HepG2 (cell line): Measurements from ENCODE around the gene AFTPH. TPM values are rescaled to one million over a fixed set of nuclear protein-coding genes. Genes with fewer than 3 reads are reported as not detected.

Experiments
- ATAC-seq: fragments of 200-7000 bp; cut with Tn5 transposase; 3 replicates; pipeline ENCODE4 v1.9.1; 2020; ENCODE audit warnings: mild to moderate bottlenecking, moderate library complexity
- BruUV-seq: library from RNA; stranded (reverse); fragments of 400-500 nt; replicated peaks from 2 replicates; lab custom pipeline; 2021; lab: Mats Ljungman, UMichigan
- CTCF ChIA-PET: fragments of 300-600 bp; formaldehyde crosslinking; extraction: SDS; loops from one replicate; lab custom pipeline; 2021; ENCODE audit warnings: low total read pairs, inconsistent platforms, low intra/inter-chr PET ratio; lab: Yijun Ruan, JAX
- POLR2A ChIA-PET: fragments of 350-600 bp; sonication (Branson Sonifier 250); formaldehyde crosslinking; loops from one replicate; lab custom pipeline; 2020; ENCODE audit warnings: antibody characterized with exemption, inconsistent platforms; lab: Yijun Ruan, JAX
- DNase-seq: peaks from one replicate; pipeline ENCODE4 v3.0.0-alpha.2; 2015; ENCODE audit warnings: low spot score
- FAIRE-seq: peaks from 3 replicates; lab custom pipeline; 2011; peaks lifted over from hg19 to GRCh38; lab: Jason Lieb, UNC
- H2AFZ ChIP-seq: one replicate; pipeline ENCODE4 v1.6.1; 2011; ENCODE audit warnings: low read length, inconsistent platforms
- H3K27ac ChIP-seq: fragments of 300-600 bp; 3 replicates; pipeline ENCODE4 v1.8.0; 2011; ENCODE audit warnings: mixed run types, mild to moderate bottlenecking, mixed read lengths, low read length, inconsistent platforms; ENCODE audit not compliant: insufficient read depth; ENCODE audit errors: extremely low read length
- H3K27me3 ChIP-seq, 2 experiments: fragments of 200-600 bp in 1 of 2; 2 replicates in 1 of 2; 3 replicates in 1 of 2; pipeline versions ENCODE4 v1.6.0 to v1.8.0; 2011; ENCODE audit warnings: low read length in 2 of 2, mild to moderate bottlenecking in 2 of 2, moderate library complexity in 2 of 2, inconsistent platforms in 1 of 2; ENCODE audit not compliant: insufficient read depth in 2 of 2, control insufficient read depth in 1 of 2
- H3K36me3 ChIP-seq, 2 experiments: fragments of 200-600 bp in 1 of 2; replicated peaks in 1 of 2; 2 replicates in 1 of 2; 3 replicates in 1 of 2; pipeline versions ENCODE4 v1.5.1 to v1.8.0; 2011; ENCODE audit warnings: low read length in 2 of 2, inconsistent platforms in 1 of 2; ENCODE audit not compliant: insufficient read depth in 2 of 2, control insufficient read depth in 1 of 2
- H3K4me1 ChIP-seq: 2 replicates; pipeline ENCODE4 v1.5.1; 2012; ENCODE audit warnings: low read length, inconsistent platforms; ENCODE audit not compliant: insufficient read depth
- H3K4me2 ChIP-seq: 2 replicates; pipeline ENCODE4 v1.6.0; 2011; ENCODE audit warnings: low read depth, low read length, inconsistent platforms
- H3K4me3 ChIP-seq, 3 experiments: fragments of 200-600 bp in 1 of 3; sonication (generic), shearing (Covaris generic) in 1 of 3; replicated peaks in 1 of 3; 2 replicates each; pipeline ENCODE4 v1.5.1; 2011 to 2016; ENCODE audit warnings: low read length in 3 of 3, inconsistent platforms in 2 of 3, low read depth in 2 of 3, mild to moderate bottlenecking in 2 of 3, control low read depth in 1 of 3, mixed read lengths in 1 of 3; ENCODE audit not compliant: insufficient read depth in 1 of 3
- H3K79me2 ChIP-seq: one replicate; pipeline ENCODE4 v1.6.1; 2011; ENCODE audit warnings: low read length, inconsistent platforms; ENCODE audit not compliant: insufficient read depth
- H3K9ac ChIP-seq: 2 replicates; pipeline ENCODE4 v1.6.0; 2011; ENCODE audit warnings: mild to moderate bottlenecking, low read depth, low read length, inconsistent platforms; ENCODE audit not compliant: insufficient read depth
- H3K9me3 ChIP-seq: 2 replicates; pipeline ENCODE4 v1.5.1; 2012; ENCODE audit warnings: mild to moderate bottlenecking, low read length
- H4K20me1 ChIP-seq: 2 replicates; pipeline ENCODE4 v1.6.0; 2011; ENCODE audit warnings: inconsistent platforms, mild to moderate bottlenecking, low read length, moderate library complexity; ENCODE audit not compliant: insufficient read depth
- ATM ChIP-seq: fragments of 450-650 bp; IDR thresholded peaks from 2 replicates; pipeline ENCODE4 v1.7.1; 2017; ENCODE audit warnings: mild to moderate bottlenecking, borderline replicate concordance
- ATRX ChIP-seq: sonication (generic); formaldehyde crosslinking; IDR thresholded peaks from 2 replicates; pipeline ENCODE4 v1.4.0; 2020; ENCODE audit warnings: missing genetic modification reagents, borderline replicate concordance
- CTCF ChIP-seq: sonication (generic); formaldehyde crosslinking; IDR thresholded peaks from 2 replicates; pipeline ENCODE4 v1.5.0; 2020; ENCODE audit warnings: mild to moderate bottlenecking, missing genetic modification reagents, moderate library complexity
- EED ChIP-seq: sonication (generic); formaldehyde crosslinking; IDR thresholded peaks from 2 replicates; pipeline ENCODE4 v1.5.0; 2020; ENCODE audit warnings: mild to moderate bottlenecking, missing genetic modification reagents
- RAD21 ChIP-seq: fragments of 450-650 bp; formaldehyde crosslinking; IDR thresholded peaks from 2 replicates; pipeline ENCODE4 v1.5.0; 2020; ENCODE audit warnings: mild to moderate bottlenecking
- SOX6 ChIP-seq, 2 experiments: fragments of 450-650 bp in 1 of 2; sonication (generic) in 1 of 2; formaldehyde crosslinking in 1 of 2; IDR thresholded peaks; 2 replicates each; pipeline versions ENCODE4 v1.4.0 to v1.6.1; 2017 to 2020; ENCODE audit warnings: antibody characterized with exemption in 1 of 2, mild to moderate bottlenecking in 1 of 2, missing genetic modification reagents in 1 of 2
- STAG1 ChIP-seq: sonication (generic); formaldehyde crosslinking; IDR thresholded peaks from 2 replicates; pipeline ENCODE4 v1.4.0; 2020; ENCODE audit warnings: missing genetic modification reagents
- ZNF770 ChIP-seq: sonication (generic); formaldehyde crosslinking; IDR thresholded peaks from 2 replicates; pipeline ENCODE4 v1.5.0; 2020; ENCODE audit warnings: mild to moderate bottlenecking, missing genetic modification reagents
- ZNF788 ChIP-seq: sonication (generic); formaldehyde crosslinking; IDR thresholded peaks from 2 replicates; pipeline ENCODE4 v1.5.0; 2020; ENCODE audit warnings: mild to moderate bottlenecking, missing genetic modification reagents, borderline replicate concordance
- ZNF841 ChIP-seq: sonication (generic); formaldehyde crosslinking; IDR thresholded peaks from 2 replicates; pipeline ENCODE4 v1.8.1; 2023; ENCODE audit warnings: missing genetic modification reagents, borderline replicate concordance
- WGBS: methylation state at CpG from one replicate; pipeline ENCODE4 v1.1.6; 2017; ENCODE audit warnings: low lambda C conversion rate; 5-methylcytosine and 5-hydroxymethylcytosine counted together
- in situ Hi-C: cut with HindIII; loops from 2 replicates; pipeline ENCODE4 v1.10.0; 2017; ENCODE audit warnings: low pct_unique_long_range_greater_than_20kb; ENCODE audit not compliant: extremely low pct_ligation_motif_present
- intact Hi-C: fragments of 100-400 bp; cut with micrococcal nuclease; formaldehyde crosslinking; loops from one replicate; pipeline ENCODE4 v1.10.0; 2022; ENCODE audit not compliant: unreplicated experiment
- polyA plus RNA-seq, 8 experiments: library from polyadenylated mRNA; depleted of rRNA in 3 of 8; stranded (reverse) in 7 of 8; unstranded in 1 of 8; fragments of >200 nt; fragmentation: Illumina TruSeq in 4 of 8; extraction: Trizol in 4 of 8; gene quantifications; 2 replicates each; pipeline versions ENCODE4 v1.2.1 to v1.2.3, GENCODE V29; 2011 to 2016; ENCODE audit warnings: low read depth in 4 of 8, missing spikeins in 1 of 8, mixed read lengths in 1 of 8; ENCODE audit not compliant: insufficient read depth in 1 of 8
- total RNA-seq, 5 experiments: library from RNA; depleted of rRNA; stranded (reverse); fragments of >200 nt; fragmentation: Illumina TruSeq; extraction: Trizol; gene quantifications; 2 replicates each; pipeline ENCODE4 v1.2.3, GENCODE V29; 2016; ENCODE audit warnings: low read depth in 1 of 5

Gene AFTPH
- total and polyA plus RNA-seq, 2 of the 13 experiments (the other 11 are each of a cell fraction or from before 2014, with no cell fraction given): 27.5 to 36.8 TPM

- no peak overlapping the region for H3K4me2 ChIP-seq
- no peak for FAIRE-seq
- POLR2A ChIA-PET: interaction anchor here (0.7 to 1.0 kb wide), 2 partner anchors 10 to 126 kb away, joined by 3 to 6 read pairs; no protein-coding TSS in a partner anchor
- TF ChIP-seq EED (CRISPR knock-in tag): peak; percentile 80; the same call in 1 of the 2 replicates
- peak; percentile 63 for TF ChIP-seq CTCF (CRISPR knock-in tag)
- peak; percentile 69 for TF ChIP-seq ZNF770 (CRISPR knock-in tag)
- peak; percentile 35; the same call in 1 of the 2 replicates for TF ChIP-seq ZNF788 (CRISPR knock-in tag)
- TF ChIP-seq RAD21: 0 out of 2 replicates have a peak, but pooled peaks have one; percentile 29
- TF ChIP-seq SOX6 (IDR thresholded peaks at IDR 0.05): no peak
- TF ChIP-seq SOX6 (CRISPR knock-in tag; IDR thresholded peaks at IDR 0.05): peak; percentile 14; the same call in 1 of the 2 replicates
- no peak for TF ChIP-seq ATM
- TF ChIP-seq ZNF841 (CRISPR knock-in tag): no peak
- TF ChIP-seq ATRX (CRISPR knock-in tag): no peak
- peak; percentile 52 for TF ChIP-seq STAG1
- TF ChIP-seq, all 625 proteins: peak for 7
- CTCF ChIA-PET: no interaction called here
- Histone ChIP-seq H3K27me3 (peaks cover 1 to 5% of the 10 kb centered on the region in 2 experiments; a peak in 2 of 5 replicates), H4K20me1 (peaks cover 4% of the 10 kb centered on the region; the same call in 1 of the 2 replicates), H3K9me3 (no peaks in the 10 kb centered on the region), H3K9ac (no peak overlapping the region), H3K4me3 (no peak overlapping the region), H2AFZ (no peak overlapping the region), H3K27ac (no peak overlapping the region), H3K4me1 (peaks cover 28% of the 10 kb centered on the region), H3K79me2 (no peaks in the 10 kb centered on the region), H3K36me3 (no peaks in the 10 kb centered on the region)
- BruUV-seq: no TSS peak
- in situ Hi-C loops (no loop called here), intact Hi-C loops (no loop called here)
- WGBS: 25% methylated on average over 7 of the region's 7 CpGs
- DNase-seq: no peak
- ATAC-seq: peak; percentile 41
Measured at GRCh38 chr2:64625299-64626145, 101.4 kb downstream of the AFTPH start.
